ENCODE measurements around the gene S100A16. TPM values are rescaled to one million over a fixed set of nuclear protein-coding genes. Genes with fewer than 3 reads are reported as not detected.
"Not testable (repeated sequence)": the region's sequence is repeated elsewhere in the genome, so short reads cannot be mapped to it uniquely, and the experiment has no call there.

The S100A16 gene
- total RNA-seq, 6 donors from 2014 or later = 33.5 to 133 (median 55.7) TPM

- no peak overlapping the region for H3K27ac ChIP-seq
- H3K27me3 ChIP-seq = no peaks in the 10 kb centered on the region
- TF ChIP-seq CTCF (IDR thresholded peaks at IDR 0.05) (no peak), EP300 (IDR thresholded peaks at IDR 0.05) (no peak), POLR2AphosphoS5 (IDR thresholded peaks at IDR 0.05) (no peak), POLR2A (IDR thresholded peaks at IDR 0.05) (no peak)
- peak in 1 of 2 donors; percentile 49 for ATAC-seq (ENCODE audit: low FRiP score in 2 of 2)
- DNase-seq = no peak
- H3K36me3 ChIP-seq = no peaks in the 10 kb centered on the region
- H3K4me1 ChIP-seq = peaks cover 0 to 3% (median under 1%) of the 10 kb centered on the region in 4 donors
- no peaks in the 10 kb centered on the region for H3K9me3 ChIP-seq
- H3K4me3 ChIP-seq = no peak overlapping the region
Observed at GRCh38 chr1:153578490-153578889, 34.4 kb downstream of the S100A16 start.

- H3K9me3 ChIP-seq = no peaks in the 10 kb centered on the region
- 53 to 58% methylated on average over 9 of the region's 9 CpGs for WGBS, 2 donors
- H3K4me3 ChIP-seq = no peak overlapping the region
- H3K27me3 ChIP-seq = no peaks in the 10 kb centered on the region
- peaks cover 6 to 11% (median 8%) of the 10 kb centered on the region in 4 donors for H3K4me1 ChIP-seq
- TF ChIP-seq POLR2A (IDR thresholded peaks at IDR 0.05) = no peak
- no peak for TF ChIP-seq POLR2AphosphoS5 (IDR thresholded peaks at IDR 0.05)
- no peak for TF ChIP-seq EP300 (IDR thresholded peaks at IDR 0.05)
- TF ChIP-seq CTCF (IDR thresholded peaks at IDR 0.05) = no peak
- no peaks in the 10 kb centered on the region for H3K36me3 ChIP-seq
- no peak overlapping the region for H3K27ac ChIP-seq
- DNase-seq = no peak
- ATAC-seq (ENCODE audit: low FRiP score in 2 of 2) = peak in 1 of 2 donors; percentile 59
Observed at GRCh38 chr1:153577624-153578051, 35.3 kb downstream of the S100A16 start.

- H3K9me3 ChIP-seq = no peaks in the 10 kb centered on the region
- no peak overlapping the region for H3K27ac ChIP-seq
- peaks cover 7 to 16% (median 12%) of the 10 kb centered on the region in 4 donors for H3K4me1 ChIP-seq
- ATAC-seq (ENCODE audit: low FRiP score in 2 of 2) (peak in 1 of 2 donors; percentile 5), DNase-seq (no peak)
- 54 to 57% methylated on average over 4 of the region's 4 CpGs for WGBS, 2 donors
- H3K4me3 ChIP-seq = no peak overlapping the region
- H3K27me3 ChIP-seq = no peaks in the 10 kb centered on the region
- H3K36me3 ChIP-seq = no peaks in the 10 kb centered on the region
- no peak for TF ChIP-seq POLR2A (IDR thresholded peaks at IDR 0.05)
- no peak for TF ChIP-seq CTCF (IDR thresholded peaks at IDR 0.05)
- no peak for TF ChIP-seq POLR2AphosphoS5 (IDR thresholded peaks at IDR 0.05)
- TF ChIP-seq EP300 (IDR thresholded peaks at IDR 0.05) = no peak
Observed at GRCh38 chr1:153577138-153577537, 35.8 kb downstream of the S100A16 start.

GRCh38 chr1:153575497-153575896 is 37.4 kb downstream of the S100A16 start:
- WGBS, 2 donors = 76 to 90% methylated on average over 10 of the region's 10 CpGs
- ATAC-seq (ENCODE audit: low FRiP score in 2 of 2); H3K27me3 ChIP-seq; H3K4me3 ChIP-seq; DNase-seq; H3K27ac ChIP-seq; H3K9me3 ChIP-seq; H3K36me3 ChIP-seq: not testable (repeated sequence)
- H3K4me1 ChIP-seq = peaks cover 7 to 23% (median 14%) of the 10 kb centered on the region in 4 donors

GRCh38 chr1:153575081-153575491 is 37.9 kb downstream of the S100A16 start:
- WGBS, 2 donors = 96 to 100% methylated on average over 2 to 24 of the region's 35 CpGs
- not testable (repeated sequence) for H3K27me3 ChIP-seq; ATAC-seq (ENCODE audit: low FRiP score in 2 of 2); H3K36me3 ChIP-seq; H3K9me3 ChIP-seq; H3K4me3 ChIP-seq; H3K27ac ChIP-seq
- DNase-seq = peak in 1 of 2 donors; percentile 73
- H3K4me1 ChIP-seq = peaks cover 7 to 23% (median 14%) of the 10 kb centered on the region in 4 donors

GRCh38 chr1:153573351-153573750 is 39.6 kb downstream of the S100A16 start:
- TF ChIP-seq POLR2A (IDR thresholded peaks at IDR 0.05) (no peak), POLR2AphosphoS5 (IDR thresholded peaks at IDR 0.05) (no peak), EP300 (IDR thresholded peaks at IDR 0.05) (no peak), CTCF (IDR thresholded peaks at IDR 0.05) (no peak)
- Histone ChIP-seq H3K9me3 (no peaks in the 10 kb centered on the region), H3K27ac (peak overlapping the region; percentile 56 to 73 (median 66)), H3K36me3 (no peaks in the 10 kb centered on the region), H3K4me1 (peaks cover 14 to 31% (median 20%) of the 10 kb centered on the region in 4 donors), H3K4me3 (no peak overlapping the region), H3K27me3 (no peaks in the 10 kb centered on the region)
- ATAC-seq (ENCODE audit: low FRiP score in 2 of 2) = no peak
- WGBS, 2 donors = 60 to 64% methylated on average over 3 of the region's 3 CpGs
- DNase-seq = peak in 1 of 2 donors; percentile 37
